Parathyroid adenoma (tissue), 2 donors: ENCODE results near the gene ACYP2.

Experiments
- H2AFZ ChIP-seq: fragments of 300-600 bp; sonication (generic); one replicate; pipeline ENCODE4 v1.7.0; 2017; ENCODE audit warnings: antibody characterized with exemption, mild to moderate bottlenecking
- H3K27ac ChIP-seq: fragments of 300-600 bp; sonication (generic); one replicate; pipeline ENCODE4 v1.7.0; 2017
- H3K27me3 ChIP-seq: fragments of 300-600 bp; sonication (generic); one replicate; pipeline ENCODE4 v1.7.0; 2017; ENCODE audit warnings: low read length; ENCODE audit not compliant: control insufficient read depth, insufficient read depth
- H3K36me3 ChIP-seq: fragments of 300-600 bp; sonication (generic); one replicate; pipeline ENCODE4 v1.7.0; 2017; ENCODE audit warnings: low read length; ENCODE audit not compliant: control insufficient read depth, insufficient read depth
- H3K4me1 ChIP-seq: fragments of 300-600 bp; sonication (generic); one replicate; pipeline ENCODE4 v1.7.0; 2017; ENCODE audit warnings: control low read depth
- H3K4me2 ChIP-seq: fragments of 300-600 bp; sonication (generic); one replicate; pipeline ENCODE4 v1.7.0; 2017; ENCODE audit warnings: low read length
- H3K4me3 ChIP-seq: fragments of 300-600 bp; sonication (generic); one replicate; pipeline ENCODE4 v1.7.0; 2017; ENCODE audit warnings: low read depth, low read length
- H3K79me2 ChIP-seq: fragments of 300-600 bp; sonication (generic); one replicate; pipeline ENCODE4 v1.7.0; 2017; ENCODE audit warnings: control low read depth
- H3K9ac ChIP-seq: fragments of 300-600 bp; sonication (generic); one replicate; pipeline ENCODE4 v1.7.0; 2017; ENCODE audit warnings: mild to moderate bottlenecking
- H3K9me3 ChIP-seq: fragments of 300-600 bp; sonication (generic); one replicate; pipeline ENCODE4 v1.7.0; 2017; ENCODE audit warnings: low read length; ENCODE audit not compliant: control insufficient read depth
- TF ChIP-seq, protein P1 (sequence below): fragments of 300-600 bp; sonication (generic); IDR thresholded peaks from one replicate; pipeline ENCODE4 v1.7.0; 2017; ENCODE audit warnings: antibody characterized with exemption, mild to moderate bottlenecking
- donor health status: primary hyperparathyroidism.

Gene ACYP2

GRCh38 chr2:54348646-54349045, 233.2 kb downstream of the ACYP2 start:
- TF ChIP-seq, protein P1, sequence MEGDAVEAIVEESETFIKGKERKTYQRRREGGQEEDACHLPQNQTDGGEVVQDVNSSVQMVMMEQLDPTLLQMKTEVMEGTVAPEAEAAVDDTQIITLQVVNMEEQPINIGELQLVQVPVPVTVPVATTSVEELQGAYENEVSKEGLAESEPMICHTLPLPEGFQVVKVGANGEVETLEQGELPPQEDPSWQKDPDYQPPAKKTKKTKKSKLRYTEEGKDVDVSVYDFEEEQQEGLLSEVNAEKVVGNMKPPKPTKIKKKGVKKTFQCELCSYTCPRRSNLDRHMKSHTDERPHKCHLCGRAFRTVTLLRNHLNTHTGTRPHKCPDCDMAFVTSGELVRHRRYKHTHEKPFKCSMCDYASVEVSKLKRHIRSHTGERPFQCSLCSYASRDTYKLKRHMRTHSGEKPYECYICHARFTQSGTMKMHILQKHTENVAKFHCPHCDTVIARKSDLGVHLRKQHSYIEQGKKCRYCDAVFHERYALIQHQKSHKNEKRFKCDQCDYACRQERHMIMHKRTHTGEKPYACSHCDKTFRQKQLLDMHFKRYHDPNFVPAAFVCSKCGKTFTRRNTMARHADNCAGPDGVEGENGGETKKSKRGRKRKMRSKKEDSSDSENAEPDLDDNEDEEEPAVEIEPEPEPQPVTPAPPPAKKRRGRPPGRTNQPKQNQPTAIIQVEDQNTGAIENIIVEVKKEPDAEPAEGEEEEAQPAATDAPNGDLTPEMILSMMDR = no peak
- H3K36me3 ChIP-seq = no peaks in the 10 kb centered on the region
- no peaks in the 10 kb centered on the region for H3K79me2 ChIP-seq
- no peak overlapping the region for H3K9ac ChIP-seq
- no peak overlapping the region for H3K4me2 ChIP-seq
- no peak overlapping the region for H3K4me3 ChIP-seq
- H3K9me3 ChIP-seq = no peaks in the 10 kb centered on the region
- H3K27me3 ChIP-seq = no peaks in the 10 kb centered on the region
- H3K4me1 ChIP-seq = no peaks in the 10 kb centered on the region
- H2AFZ ChIP-seq = no peak overlapping the region
- no peak overlapping the region for H3K27ac ChIP-seq

DNA sequence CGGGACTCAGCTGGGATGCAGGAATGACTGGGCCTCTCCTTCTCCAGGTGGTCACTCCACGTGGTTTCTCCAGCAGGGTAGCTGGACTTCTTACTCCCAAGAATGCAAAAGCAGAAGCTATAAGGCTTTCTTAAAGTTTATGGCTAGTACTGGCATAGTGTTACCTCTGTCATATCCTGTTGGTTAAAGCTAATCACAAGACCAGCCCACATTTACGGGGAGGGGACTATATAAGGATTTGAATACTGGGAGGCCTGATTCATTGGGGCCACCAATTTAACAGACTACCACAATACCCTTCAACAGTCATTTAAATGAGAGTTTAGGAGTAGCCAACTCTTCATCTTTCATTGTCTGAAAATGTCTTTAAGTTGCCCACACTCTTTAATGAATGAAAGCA, 235.0 kb downstream of the ACYP2 start:
- TF ChIP-seq, protein P1 = no peak
- Histone ChIP-seq H3K79me2 (no peaks in the 10 kb centered on the region), H3K4me2 (no peak overlapping the region)

DNA sequence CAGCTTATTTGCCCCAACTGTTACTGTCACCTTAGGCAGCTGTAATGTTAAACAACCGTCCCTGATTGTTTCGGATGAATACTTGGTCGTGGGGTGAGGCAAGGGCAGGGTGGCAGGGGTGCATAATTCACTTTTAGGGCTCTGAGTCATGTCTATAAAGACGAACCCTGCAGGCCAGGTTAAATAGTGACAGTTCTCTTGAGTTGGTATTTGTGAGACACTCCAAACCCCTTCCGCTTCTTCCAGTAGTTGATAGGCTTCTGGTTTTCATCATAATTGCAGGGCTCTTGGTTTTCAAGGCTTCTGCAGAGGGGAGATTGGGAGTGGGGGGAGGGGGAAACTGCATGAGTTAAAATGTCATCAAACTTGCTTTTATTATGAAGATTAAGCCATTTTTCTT, 237.8 kb downstream of the ACYP2 start:
- Histone ChIP-seq H3K4me2 (no peak overlapping the region), H3K27ac (no peak overlapping the region), H3K36me3 (no peaks in the 10 kb centered on the region), H3K9me3 (no peaks in the 10 kb centered on the region), H3K27me3 (no peaks in the 10 kb centered on the region), H3K9ac (no peak overlapping the region), H3K4me1 (no peaks in the 10 kb centered on the region), H3K79me2 (no peaks in the 10 kb centered on the region), H2AFZ (no peak overlapping the region), H3K4me3 (no peak overlapping the region)
- TF ChIP-seq, protein P1 = no peak

More for the DNA sequence above, 235.0 kb downstream of the ACYP2 start:
- Histone ChIP-seq H3K9me3 (no peaks in the 10 kb centered on the region), H3K27ac (no peak overlapping the region), H3K4me1 (no peaks in the 10 kb centered on the region), H3K9ac (no peak overlapping the region), H2AFZ (no peak overlapping the region), H3K4me3 (no peak overlapping the region), H3K36me3 (no peaks in the 10 kb centered on the region), H3K27me3 (no peaks in the 10 kb centered on the region)
